GM12891 (cell line): ENCODE measurements around the gene ARL11.
A peak's percentile ranks its signal among the peaks of the same experiment; 100 is the strongest.

Source experiments
- DNase-seq: peaks from one replicate; pipeline ENCODE4 v3.0.0; 2011; ENCODE audit warnings: low spot score; ENCODE audit not compliant: insufficient read length
- FAIRE-seq: peaks from 2 replicates; lab custom pipeline; 2011; peaks lifted over from hg19 to GRCh38; lab: Jason Lieb, UNC
- PAX5 ChIP-seq: IDR thresholded peaks from 2 replicates; pipeline ENCODE4 v1.6.1; 2011; ENCODE audit warnings: low read length, moderate library complexity, mild to moderate bottlenecking; ENCODE audit not compliant: insufficient read depth, severe bottlenecking
- POLR2A ChIP-seq: IDR thresholded peaks from 2 replicates; pipeline ENCODE4 v1.6.1; 2011; ENCODE audit warnings: low read depth, low read length, control low read depth
- POLR2AphosphoS5 ChIP-seq: IDR thresholded peaks from 2 replicates; pipeline ENCODE4 v1.6.1; 2011; ENCODE audit warnings: low read depth, low read length, control low read depth
- POU2F2 ChIP-seq: IDR thresholded peaks from 2 replicates; pipeline ENCODE4 v1.6.1; 2011; ENCODE audit warnings: low read depth, mild to moderate bottlenecking, control low read depth, low read length, moderate library complexity
- SPI1 ChIP-seq: IDR thresholded peaks from 2 replicates; pipeline ENCODE4 v1.6.1; 2011; ENCODE audit warnings: low read depth, low read length, control low read depth
- TAF1 ChIP-seq: IDR thresholded peaks from 2 replicates; pipeline ENCODE4 v1.6.1; 2011; ENCODE audit warnings: low read depth, low read length, control low read depth

The ARL11 gene

GRCh38 chr13:49632156-49632555, 3.8 kb downstream of the ARL11 start:
- FAIRE-seq, result no peak
- no peak for TF ChIP-seq TAF1
- no peak for TF ChIP-seq SPI1
- TF ChIP-seq POLR2A, result no peak
- no peak for TF ChIP-seq POLR2AphosphoS5
- TF ChIP-seq POU2F2, result no peak
- no peak for TF ChIP-seq PAX5
- DNase-seq, result no peak

GRCh38 chr13:49633710-49634109, 5.4 kb downstream of the ARL11 start:
- no peak for DNase-seq
- TF ChIP-seq PAX5 (no peak), SPI1 (no peak), POLR2A (no peak), POLR2AphosphoS5 (no peak), POU2F2 (no peak), TAF1 (no peak)
- no peak for FAIRE-seq

- no peak for TF ChIP-seq SPI1
- TF ChIP-seq TAF1, result no peak
- peak; percentile 78; the same call in 1 of the 2 replicates for TF ChIP-seq POU2F2
- TF ChIP-seq PAX5, result no peak
- no peak for TF ChIP-seq POLR2AphosphoS5
- FAIRE-seq (peak; percentile 20), DNase-seq (no peak)
These were observed 7.5 kb downstream of the ARL11 start for GRCh38 chr13:49635599-49636433.

DNA sequence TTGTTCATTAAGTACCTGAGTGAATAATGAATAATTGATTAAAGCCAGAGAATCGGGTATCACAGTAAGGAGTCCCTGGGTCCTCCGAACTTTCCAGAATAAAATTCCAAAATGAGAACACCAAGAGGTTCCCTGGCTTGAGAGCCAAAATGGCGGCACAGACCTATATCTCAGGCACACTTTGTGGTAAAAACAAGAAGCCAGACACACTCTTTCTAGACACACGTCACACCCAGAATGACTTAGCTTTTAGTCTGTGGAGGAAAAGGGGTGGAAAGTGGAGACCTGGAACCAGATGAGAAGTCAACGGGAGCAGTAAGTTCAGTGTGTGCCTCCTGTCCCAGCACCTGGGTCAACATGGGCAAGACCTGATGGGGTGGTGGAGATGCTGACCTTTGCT, 8.4 kb downstream of the ARL11 start:
- TF ChIP-seq TAF1 (no peak), SPI1 (no peak), POLR2AphosphoS5 (no peak), POLR2A (no peak), POU2F2 (no peak), PAX5 (no peak)
- no peak for FAIRE-seq
- DNase-seq, result no peak

GRCh38 chr13:49638030-49638743, 9.9 kb downstream of the ARL11 start:
- TF ChIP-seq SPI1, result no peak
- TF ChIP-seq POU2F2, result no peak
- TF ChIP-seq TAF1, result no peak
- no peak for TF ChIP-seq POLR2A
- TF ChIP-seq PAX5, result no peak
- no peak for TF ChIP-seq POLR2AphosphoS5
- FAIRE-seq, result peak; percentile 69
- no peak for DNase-seq

DNA sequence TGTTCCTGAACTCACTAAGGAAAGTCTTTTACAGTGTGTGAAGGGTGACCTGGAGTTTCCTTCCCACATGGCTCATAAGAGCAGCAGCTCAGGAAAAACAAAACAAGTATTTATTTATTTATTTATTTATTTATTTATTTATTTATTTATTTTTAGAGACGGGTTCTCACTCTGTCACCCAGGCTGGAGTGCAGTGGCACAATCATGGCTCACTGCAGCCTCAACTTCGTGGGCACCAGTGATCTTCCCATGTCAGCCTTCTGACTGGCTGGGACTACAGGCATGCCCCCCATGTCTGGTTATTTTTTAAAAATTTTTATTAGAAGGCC, 10.4 kb downstream of the ARL11 start:
- TF ChIP-seq POLR2A, result no peak
- TF ChIP-seq TAF1, result no peak
- no peak for TF ChIP-seq POLR2AphosphoS5
- TF ChIP-seq PAX5, result no peak
- TF ChIP-seq POU2F2, result no peak
- no peak for TF ChIP-seq SPI1
- FAIRE-seq, result no peak
- DNase-seq, result no peak

- no peak for TF ChIP-seq TAF1
- TF ChIP-seq PAX5, result no peak
- TF ChIP-seq SPI1, result no peak
- TF ChIP-seq POU2F2, result no peak
- no peak for TF ChIP-seq POLR2A
- no peak for TF ChIP-seq POLR2AphosphoS5
- no peak for FAIRE-seq
These were observed 13.5 kb downstream of the ARL11 start for GRCh38 chr13:49641801-49642291.

DNA sequence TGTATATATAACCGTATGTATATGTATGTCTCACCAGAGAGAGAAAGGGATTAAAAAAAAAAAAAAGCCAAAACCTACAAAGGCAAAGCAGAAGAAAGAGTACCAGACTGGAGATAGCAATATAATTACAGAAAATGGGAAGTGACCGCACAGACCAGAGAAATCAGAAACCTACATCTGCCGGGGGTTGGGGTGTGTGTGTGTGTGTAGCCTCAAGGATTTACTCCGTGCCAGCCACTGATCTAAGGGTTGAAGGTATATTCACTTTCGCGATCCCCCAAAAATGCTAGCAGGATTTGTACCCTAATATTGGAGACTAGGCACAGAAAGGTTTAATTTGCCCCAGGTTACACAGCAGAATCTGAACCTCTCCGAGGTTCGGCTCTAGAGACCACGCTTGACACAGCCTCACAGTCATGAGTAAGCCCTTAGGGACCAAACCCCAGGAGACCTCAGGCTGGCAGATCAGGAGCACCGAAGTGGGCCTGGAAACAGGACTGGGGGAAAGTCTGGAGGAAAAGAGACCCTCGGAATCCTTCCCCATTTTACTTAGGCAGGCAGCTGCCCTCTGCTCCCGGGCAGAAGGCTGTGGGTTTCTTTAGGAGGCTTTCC, 14.8 kb downstream of the ARL11 start:
- no peak for TF ChIP-seq POLR2A
- peak; percentile 65 for TF ChIP-seq SPI1
- no peak for FAIRE-seq
- DNase-seq, result no peak

More at GRCh38 chr13:49641801-49642291, 13.5 kb downstream of the ARL11 start:
- no peak for DNase-seq

GRCh38 chr13:49645451-49645850, 17.1 kb downstream of the ARL11 start:
- FAIRE-seq (no peak), DNase-seq (no peak)
- TF ChIP-seq PAX5 (no peak), POU2F2 (no peak), POLR2A (no peak), POLR2AphosphoS5 (no peak), TAF1 (no peak), SPI1 (no peak)
